Activated CD4-positive, alpha-beta memory T cell treated with anti-CD3 and anti-CD28 coated beads, Interleukin-2, amount 10 ng/mL, durations not matched to agents 7 days and 5 days (primary cell): ENCODE data around the gene PCLO. TPM values are rescaled to one million over a fixed set of nuclear protein-coding genes. Genes with fewer than 3 reads are reported as not detected.
"Not testable (repeated sequence)": the region's sequence is repeated elsewhere in the genome, so short reads cannot be mapped to it uniquely, and the experiment has no call there.

Source experiments
- CTCF ChIA-PET: fragments of 350-600 bp; sonication (Branson Sonifier 250); formaldehyde crosslinking; loops from one replicate; lab custom pipeline; 2021; ENCODE audit warnings: antibody characterized with exemption, inconsistent platforms; lab: Charles Lee
- POLR2A ChIA-PET: fragments of 350-600 bp; sonication (Branson Sonifier 250); formaldehyde crosslinking; loops from one replicate; lab custom pipeline; 2021; ENCODE audit warnings: antibody characterized with exemption; lab: Charles Lee
- DNase-seq: peaks from one replicate; pipeline ENCODE4 v3.0.0-alpha.2; 2020
- H3K27ac Mint-ChIP-seq: one replicate; pipeline ENCODE4 v1.8.0; 2021; ENCODE audit warnings: mild to moderate bottlenecking, mixed read lengths
- H3K27me3 Mint-ChIP-seq: one replicate; pipeline ENCODE4 v1.8.0; 2021; ENCODE audit warnings: mixed read lengths
- H3K36me3 Mint-ChIP-seq: one replicate; pipeline ENCODE4 v1.8.0; 2021; ENCODE audit warnings: low read depth, mixed read lengths
- H3K4me1 Mint-ChIP-seq: one replicate; pipeline ENCODE4 v1.8.0; 2021; ENCODE audit warnings: mixed read lengths
- H3K4me3 Mint-ChIP-seq: one replicate; pipeline ENCODE4 v1.8.0; 2021; ENCODE audit warnings: mild to moderate bottlenecking, mixed read lengths
- H3K9me3 Mint-ChIP-seq: one replicate; pipeline ENCODE4 v1.8.0; 2021; ENCODE audit warnings: mixed read lengths
- total RNA-seq, 2 experiments: library from RNA; stranded (reverse); gene quantifications; one replicate each; pipeline ENCODE4 v1.2.3, GENCODE V29; 2021

The PCLO gene
- total RNA-seq, 2 experiments from 2014 or later = not detected

GRCh38 chr7:83117466-83117865 lies 45.2 kb downstream of the PCLO start:
- Mint-ChIP-seq H3K9me3 (peaks cover 10% of the 10 kb centered on the region), H3K4me3 (no peak overlapping the region), H3K27ac (no peak overlapping the region), H3K36me3 (no peaks in the 10 kb centered on the region), H3K27me3 (no peaks in the 10 kb centered on the region), H3K4me1 (no peaks in the 10 kb centered on the region)
- ChIA-PET POLR2A (no interaction called here), CTCF (no interaction called here)
- DNase-seq = no peak

- no peak overlapping the region for H3K27ac Mint-ChIP-seq
- H3K9me3 Mint-ChIP-seq = peaks cover 2% of the 10 kb centered on the region
- no peaks in the 10 kb centered on the region for H3K4me1 Mint-ChIP-seq
- no peaks in the 10 kb centered on the region for H3K36me3 Mint-ChIP-seq
- no peak overlapping the region for H3K4me3 Mint-ChIP-seq
- ChIA-PET POLR2A (no interaction called here), CTCF (interaction anchor here (1.2 kb wide), 1 partner anchor 10 kb away, joined by 3 read pairs; no protein-coding TSS in a partner anchor)
- no peaks in the 10 kb centered on the region for H3K27me3 Mint-ChIP-seq
- no peak for DNase-seq
Measured at GRCh38 chr7:83111391-83111790, 51.3 kb downstream of the PCLO start.

GRCh38 chr7:83109352-83109751 lies 53.3 kb downstream of the PCLO start:
- no peak for DNase-seq
- no peaks in the 10 kb centered on the region for H3K4me1 Mint-ChIP-seq
- no peaks in the 10 kb centered on the region for H3K27me3 Mint-ChIP-seq
- no peak overlapping the region for H3K27ac Mint-ChIP-seq
- ChIA-PET POLR2A (no interaction called here), CTCF (no interaction called here)
- peaks cover 2% of the 10 kb centered on the region for H3K9me3 Mint-ChIP-seq
- no peaks in the 10 kb centered on the region for H3K36me3 Mint-ChIP-seq
- H3K4me3 Mint-ChIP-seq = no peak overlapping the region

- no peak overlapping the region for H3K27ac Mint-ChIP-seq
- no peaks in the 10 kb centered on the region for H3K4me1 Mint-ChIP-seq
- no peak overlapping the region for H3K4me3 Mint-ChIP-seq
- H3K9me3 Mint-ChIP-seq = peaks cover 4% of the 10 kb centered on the region
- ChIA-PET CTCF (no interaction called here), POLR2A (no interaction called here)
- no peak for DNase-seq
- H3K27me3 Mint-ChIP-seq = no peaks in the 10 kb centered on the region
- H3K36me3 Mint-ChIP-seq = no peaks in the 10 kb centered on the region
Measured at GRCh38 chr7:83105948-83106347, 56.7 kb downstream of the PCLO start.

GRCh38 chr7:83105063-83105462 lies 57.6 kb downstream of the PCLO start:
- Mint-ChIP-seq H3K27ac (no peak overlapping the region), H3K4me3 (no peak overlapping the region), H3K36me3 (no peaks in the 10 kb centered on the region), H3K27me3 (no peaks in the 10 kb centered on the region), H3K4me1 (no peaks in the 10 kb centered on the region), H3K9me3 (peaks cover 2% of the 10 kb centered on the region)
- CTCF ChIA-PET = no interaction called here
- no peak for DNase-seq
- POLR2A ChIA-PET = no interaction called here

- Mint-ChIP-seq H3K27me3 (no peaks in the 10 kb centered on the region), H3K4me1 (no peaks in the 10 kb centered on the region), H3K9me3 (peaks cover 4% of the 10 kb centered on the region), H3K36me3 (no peaks in the 10 kb centered on the region), H3K27ac (no peak overlapping the region), H3K4me3 (no peak overlapping the region)
- DNase-seq = no peak
- ChIA-PET POLR2A (no interaction called here), CTCF (interaction anchor here (1.2 kb wide), 1 partner anchor 11 kb away, joined by 3 read pairs; no protein-coding TSS in a partner anchor)
Measured at GRCh38 chr7:83101530-83101929, 61.2 kb downstream of the PCLO start.

- CTCF ChIA-PET = no interaction called here
Measured at GRCh38 chr7:83096065-83096580, 66.6 kb downstream of the PCLO start.

GRCh38 chr7:83085299-83085698 lies 77.4 kb downstream of the PCLO start:
- Mint-ChIP-seq H3K9me3 (no peaks in the 10 kb centered on the region), H3K27ac (no peak overlapping the region), H3K4me1 (no peaks in the 10 kb centered on the region), H3K36me3 (no peaks in the 10 kb centered on the region), H3K4me3 (no peak overlapping the region), H3K27me3 (no peaks in the 10 kb centered on the region)
- ChIA-PET CTCF (no interaction called here), POLR2A (no interaction called here)
- DNase-seq = no peak

More at GRCh38 chr7:83096065-83096580, 66.6 kb downstream of the PCLO start:
- H3K27me3 Mint-ChIP-seq = no peaks in the 10 kb centered on the region
- H3K9me3 Mint-ChIP-seq = peaks cover 4% of the 10 kb centered on the region
- H3K27ac Mint-ChIP-seq = no peak overlapping the region
- POLR2A ChIA-PET = no interaction called here
- no peaks in the 10 kb centered on the region for H3K4me1 Mint-ChIP-seq
- H3K36me3 Mint-ChIP-seq = no peaks in the 10 kb centered on the region
- DNase-seq = no peak
- H3K4me3 Mint-ChIP-seq = no peak overlapping the region

GRCh38 chr7:83079879-83080278 lies 82.8 kb downstream of the PCLO start:
- POLR2A ChIA-PET, H3K36me3 Mint-ChIP-seq, DNase-seq, H3K27ac Mint-ChIP-seq, H3K27me3 Mint-ChIP-seq, H3K4me1 Mint-ChIP-seq, H3K4me3 Mint-ChIP-seq, H3K9me3 Mint-ChIP-seq: not testable (repeated sequence)
- CTCF ChIA-PET = interaction anchor here (0.6 kb wide), 1 partner anchor 1388 kb away, joined by 3 read pairs; no protein-coding TSS in a partner anchor

- Mint-ChIP-seq H3K4me1 (no peaks in the 10 kb centered on the region), H3K27me3 (no peaks in the 10 kb centered on the region), H3K27ac (no peak overlapping the region), H3K9me3 (no peaks in the 10 kb centered on the region), H3K4me3 (no peak overlapping the region), H3K36me3 (no peaks in the 10 kb centered on the region)
- POLR2A ChIA-PET = no interaction called here
- DNase-seq = no peak
- CTCF ChIA-PET = no interaction called here
Measured at GRCh38 chr7:83077328-83077727, 85.4 kb downstream of the PCLO start.

GRCh38 chr7:83072576-83073517 lies 89.8 kb downstream of the PCLO start:
- Mint-ChIP-seq H3K27ac (no peak overlapping the region), H3K36me3 (no peaks in the 10 kb centered on the region), H3K9me3 (peaks cover 3% of the 10 kb centered on the region), H3K4me3 (no peak overlapping the region), H3K4me1 (no peaks in the 10 kb centered on the region), H3K27me3 (no peaks in the 10 kb centered on the region)
- ChIA-PET CTCF (no interaction called here), POLR2A (no interaction called here)
- no peak for DNase-seq

GRCh38 chr7:83065714-83066113 lies 97.0 kb downstream of the PCLO start:
- no peaks in the 10 kb centered on the region for H3K27me3 Mint-ChIP-seq
- POLR2A ChIA-PET = no interaction called here
- DNase-seq = no peak
- CTCF ChIA-PET = no interaction called here
- H3K36me3 Mint-ChIP-seq = no peaks in the 10 kb centered on the region
- H3K4me1 Mint-ChIP-seq = no peaks in the 10 kb centered on the region
- no peak overlapping the region for H3K27ac Mint-ChIP-seq
- no peak overlapping the region for H3K4me3 Mint-ChIP-seq
- peaks cover 8% of the 10 kb centered on the region for H3K9me3 Mint-ChIP-seq

- ChIA-PET POLR2A (no interaction called here), CTCF (no interaction called here)
- no peaks in the 10 kb centered on the region for H3K36me3 Mint-ChIP-seq
- DNase-seq = no peak
- no peak overlapping the region for H3K4me3 Mint-ChIP-seq
- H3K27ac Mint-ChIP-seq = no peak overlapping the region
- H3K4me1 Mint-ChIP-seq = no peaks in the 10 kb centered on the region
- H3K27me3 Mint-ChIP-seq = no peaks in the 10 kb centered on the region
- H3K9me3 Mint-ChIP-seq = peaks cover 14% of the 10 kb centered on the region
Measured at GRCh38 chr7:83060218-83060617, 102.5 kb downstream of the PCLO start.
